HTERT RPE-1 (cell line): Measurements from ENCODE around the gene FRMPD4.

Experiments used
- in situ Hi-C: fragments of 300-500 bp; cut with MboI; formaldehyde crosslinking; loops from 4 replicates; pipeline ENCODE4 v1.14.3; 2020; ENCODE audit warnings: low sequenced_read_pairs

The FRMPD4 gene

GRCh38 chrX:12210196-12210815 is 72.0 kb downstream of the FRMPD4 start:
- in situ Hi-C loops, result no loop called here

GRCh38 chrX:12210971-12211370 is 72.7 kb downstream of the FRMPD4 start:
- in situ Hi-C loops, result no loop called here

- in situ Hi-C loops, result no loop called here
Measured at GRCh38 chrX:12223650-12224049, 85.4 kb downstream of the FRMPD4 start.

GRCh38 chrX:12225107-12225506 is 86.8 kb downstream of the FRMPD4 start:
- in situ Hi-C loops, result no loop called here

GRCh38 chrX:12227412-12228041 is 89.3 kb downstream of the FRMPD4 start:
- in situ Hi-C loops, result no loop called here

GRCh38 chrX:12228862-12229261 is 90.6 kb downstream of the FRMPD4 start:
- in situ Hi-C loops, result no loop called here

- in situ Hi-C loops, result no loop called here
Measured at GRCh38 chrX:12229986-12230385, 91.7 kb downstream of the FRMPD4 start.

GRCh38 chrX:12234534-12235329 is 96.5 kb downstream of the FRMPD4 start:
- in situ Hi-C loops, result no loop called here

GRCh38 chrX:12236156-12236555 is 97.9 kb downstream of the FRMPD4 start:
- in situ Hi-C loops, result no loop called here

GRCh38 chrX:12237131-12237530 is 98.9 kb downstream of the FRMPD4 start:
- in situ Hi-C loops, result no loop called here

- in situ Hi-C loops, result no loop called here
Measured at GRCh38 chrX:12237771-12238170, 99.5 kb downstream of the FRMPD4 start.

- in situ Hi-C loops, result no loop called here
Measured at GRCh38 chrX:12239356-12240082, 101.2 kb downstream of the FRMPD4 start.

GRCh38 chrX:12240491-12240890 is 102.2 kb downstream of the FRMPD4 start:
- in situ Hi-C loops, result no loop called here

- in situ Hi-C loops, result no loop called here
Measured at GRCh38 chrX:12241026-12241425, 102.8 kb downstream of the FRMPD4 start.

- in situ Hi-C loops, result no loop called here
Measured at GRCh38 chrX:12245650-12246645, 107.7 kb downstream of the FRMPD4 start.

GRCh38 chrX:12249997-12250396 is 111.7 kb downstream of the FRMPD4 start:
- in situ Hi-C loops, result no loop called here

- in situ Hi-C loops, result no loop called here
Measured at GRCh38 chrX:12263211-12263610, 124.9 kb downstream of the FRMPD4 start.

GRCh38 chrX:12269484-12269883 is 131.2 kb downstream of the FRMPD4 start:
- in situ Hi-C loops, result no loop called here

- in situ Hi-C loops, result no loop called here
Measured at GRCh38 chrX:12278151-12278550, 139.9 kb downstream of the FRMPD4 start.

GRCh38 chrX:12282991-12283390 is 144.7 kb downstream of the FRMPD4 start:
- in situ Hi-C loops, result no loop called here
